H1 (cell line): ENCODE data around the gene ST7L. TPM values are rescaled to one million over a fixed set of nuclear protein-coding genes. Genes with fewer than 3 reads are reported as not detected.

Experiments
- MAFK ChIP-seq: IDR thresholded peaks from 2 replicates; pipeline ENCODE4 v1.6.1; 2012; ENCODE audit warnings: low read depth, mild to moderate bottlenecking, improper control_type of control experiment, low read length
- SAP30 ChIP-seq: fragments of 300-600 bp; sonication (generic); IDR thresholded peaks from 2 replicates; pipeline ENCODE4 v1.7.1; 2012; ENCODE audit warnings: low read length, moderate library complexity, mild to moderate bottlenecking, inconsistent platforms; ENCODE audit not compliant: insufficient read depth, insufficient replicate concordance
- TBP ChIP-seq: IDR thresholded peaks from 2 replicates; pipeline ENCODE4 v1.6.1; 2011; ENCODE audit warnings: low read depth, low read length, improper control_type of control experiment
- polyA plus RNA-seq, 7 experiments: library from polyadenylated mRNA; depleted of rRNA in 3 of 7; stranded (reverse) in 5 of 7; unstranded in 2 of 7; fragments of >200 nt in 5 of 7; fragments of 200-250 nt in 2 of 7; gene quantifications; 1 replicate in 5 of 7; 2 replicates in 1 of 7; 4 replicates in 1 of 7; pipeline versions ENCODE4 v1.2.1 to v1.2.3, GENCODE V29; 2011 to 2013; ENCODE audit warnings: missing spikeins in 2 of 7, mixed read lengths in 2 of 7
- total RNA-seq: library from RNA; stranded (reverse); fragmentation: NEBNext Ultra II Directional; extraction: Animal tissue kit (Norgen Biotek cat#: 25700); gene quantifications from 2 replicates; pipeline ENCODE4 v1.2.1, GENCODE V29; 2021
- TF ChIP-seq, protein P1 (sequence below): fragments of 300-600 bp; sonication (generic); IDR thresholded peaks from 2 replicates; pipeline ENCODE4 v1.7.1; 2012; ENCODE audit warnings: low read length, moderate library complexity, mild to moderate bottlenecking, inconsistent platforms; ENCODE audit not compliant: insufficient replicate concordance

ST7L gene
- total and polyA plus RNA-seq, 2 of the 8 experiments (the other 6 are each of a cell fraction or from before 2014, with no cell fraction given): 9.6 to 16.2 TPM

DNA sequence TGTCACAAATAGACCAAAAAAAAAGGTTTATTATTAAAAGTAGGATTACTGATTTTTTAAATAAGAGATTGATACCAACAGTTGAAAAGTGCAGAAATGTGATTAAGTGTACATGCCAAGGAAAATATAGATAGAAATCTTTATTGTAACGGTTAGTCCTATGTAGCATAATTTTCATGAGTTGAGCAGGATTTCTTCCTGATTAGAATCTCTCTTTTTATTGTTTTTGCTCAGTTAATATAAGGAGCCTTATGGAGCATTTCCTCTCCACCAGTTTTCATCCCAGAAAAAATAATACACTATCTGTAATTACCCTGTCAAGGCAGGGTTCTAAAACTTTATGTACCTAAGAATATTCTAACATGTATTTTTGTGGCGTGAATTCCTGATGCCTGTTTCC is 24.1 kb upstream of the ST7L start (continued):
- TF ChIP-seq, protein P1, sequence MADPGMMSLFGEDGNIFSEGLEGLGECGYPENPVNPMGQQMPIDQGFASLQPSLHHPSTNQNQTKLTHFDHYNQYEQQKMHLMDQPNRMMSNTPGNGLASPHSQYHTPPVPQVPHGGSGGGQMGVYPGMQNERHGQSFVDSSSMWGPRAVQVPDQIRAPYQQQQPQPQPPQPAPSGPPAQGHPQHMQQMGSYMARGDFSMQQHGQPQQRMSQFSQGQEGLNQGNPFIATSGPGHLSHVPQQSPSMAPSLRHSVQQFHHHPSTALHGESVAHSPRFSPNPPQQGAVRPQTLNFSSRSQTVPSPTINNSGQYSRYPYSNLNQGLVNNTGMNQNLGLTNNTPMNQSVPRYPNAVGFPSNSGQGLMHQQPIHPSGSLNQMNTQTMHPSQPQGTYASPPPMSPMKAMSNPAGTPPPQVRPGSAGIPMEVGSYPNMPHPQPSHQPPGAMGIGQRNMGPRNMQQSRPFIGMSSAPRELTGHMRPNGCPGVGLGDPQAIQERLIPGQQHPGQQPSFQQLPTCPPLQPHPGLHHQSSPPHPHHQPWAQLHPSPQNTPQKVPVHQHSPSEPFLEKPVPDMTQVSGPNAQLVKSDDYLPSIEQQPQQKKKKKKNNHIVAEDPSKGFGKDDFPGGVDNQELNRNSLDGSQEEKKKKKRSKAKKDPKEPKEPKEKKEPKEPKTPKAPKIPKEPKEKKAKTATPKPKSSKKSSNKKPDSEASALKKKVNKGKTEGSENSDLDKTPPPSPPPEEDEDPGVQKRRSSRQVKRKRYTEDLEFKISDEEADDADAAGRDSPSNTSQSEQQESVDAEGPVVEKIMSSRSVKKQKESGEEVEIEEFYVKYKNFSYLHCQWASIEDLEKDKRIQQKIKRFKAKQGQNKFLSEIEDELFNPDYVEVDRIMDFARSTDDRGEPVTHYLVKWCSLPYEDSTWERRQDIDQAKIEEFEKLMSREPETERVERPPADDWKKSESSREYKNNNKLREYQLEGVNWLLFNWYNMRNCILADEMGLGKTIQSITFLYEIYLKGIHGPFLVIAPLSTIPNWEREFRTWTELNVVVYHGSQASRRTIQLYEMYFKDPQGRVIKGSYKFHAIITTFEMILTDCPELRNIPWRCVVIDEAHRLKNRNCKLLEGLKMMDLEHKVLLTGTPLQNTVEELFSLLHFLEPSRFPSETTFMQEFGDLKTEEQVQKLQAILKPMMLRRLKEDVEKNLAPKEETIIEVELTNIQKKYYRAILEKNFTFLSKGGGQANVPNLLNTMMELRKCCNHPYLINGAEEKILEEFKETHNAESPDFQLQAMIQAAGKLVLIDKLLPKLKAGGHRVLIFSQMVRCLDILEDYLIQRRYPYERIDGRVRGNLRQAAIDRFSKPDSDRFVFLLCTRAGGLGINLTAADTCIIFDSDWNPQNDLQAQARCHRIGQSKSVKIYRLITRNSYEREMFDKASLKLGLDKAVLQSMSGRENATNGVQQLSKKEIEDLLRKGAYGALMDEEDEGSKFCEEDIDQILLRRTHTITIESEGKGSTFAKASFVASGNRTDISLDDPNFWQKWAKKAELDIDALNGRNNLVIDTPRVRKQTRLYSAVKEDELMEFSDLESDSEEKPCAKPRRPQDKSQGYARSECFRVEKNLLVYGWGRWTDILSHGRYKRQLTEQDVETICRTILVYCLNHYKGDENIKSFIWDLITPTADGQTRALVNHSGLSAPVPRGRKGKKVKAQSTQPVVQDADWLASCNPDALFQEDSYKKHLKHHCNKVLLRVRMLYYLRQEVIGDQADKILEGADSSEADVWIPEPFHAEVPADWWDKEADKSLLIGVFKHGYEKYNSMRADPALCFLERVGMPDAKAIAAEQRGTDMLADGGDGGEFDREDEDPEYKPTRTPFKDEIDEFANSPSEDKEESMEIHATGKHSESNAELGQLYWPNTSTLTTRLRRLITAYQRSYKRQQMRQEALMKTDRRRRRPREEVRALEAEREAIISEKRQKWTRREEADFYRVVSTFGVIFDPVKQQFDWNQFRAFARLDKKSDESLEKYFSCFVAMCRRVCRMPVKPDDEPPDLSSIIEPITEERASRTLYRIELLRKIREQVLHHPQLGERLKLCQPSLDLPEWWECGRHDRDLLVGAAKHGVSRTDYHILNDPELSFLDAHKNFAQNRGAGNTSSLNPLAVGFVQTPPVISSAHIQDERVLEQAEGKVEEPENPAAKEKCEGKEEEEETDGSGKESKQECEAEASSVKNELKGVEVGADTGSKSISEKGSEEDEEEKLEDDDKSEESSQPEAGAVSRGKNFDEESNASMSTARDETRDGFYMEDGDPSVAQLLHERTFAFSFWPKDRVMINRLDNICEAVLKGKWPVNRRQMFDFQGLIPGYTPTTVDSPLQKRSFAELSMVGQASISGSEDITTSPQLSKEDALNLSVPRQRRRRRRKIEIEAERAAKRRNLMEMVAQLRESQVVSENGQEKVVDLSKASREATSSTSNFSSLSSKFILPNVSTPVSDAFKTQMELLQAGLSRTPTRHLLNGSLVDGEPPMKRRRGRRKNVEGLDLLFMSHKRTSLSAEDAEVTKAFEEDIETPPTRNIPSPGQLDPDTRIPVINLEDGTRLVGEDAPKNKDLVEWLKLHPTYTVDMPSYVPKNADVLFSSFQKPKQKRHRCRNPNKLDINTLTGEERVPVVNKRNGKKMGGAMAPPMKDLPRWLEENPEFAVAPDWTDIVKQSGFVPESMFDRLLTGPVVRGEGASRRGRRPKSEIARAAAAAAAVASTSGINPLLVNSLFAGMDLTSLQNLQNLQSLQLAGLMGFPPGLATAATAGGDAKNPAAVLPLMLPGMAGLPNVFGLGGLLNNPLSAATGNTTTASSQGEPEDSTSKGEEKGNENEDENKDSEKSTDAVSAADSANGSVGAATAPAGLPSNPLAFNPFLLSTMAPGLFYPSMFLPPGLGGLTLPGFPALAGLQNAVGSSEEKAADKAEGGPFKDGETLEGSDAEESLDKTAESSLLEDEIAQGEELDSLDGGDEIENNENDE: no peak
- TF ChIP-seq TBP (no peak), MAFK (no peak), SAP30 (no peak)
